ENCODE data around the gene SIDT2. TPM values are rescaled to one million over a fixed set of nuclear protein-coding genes. Genes with fewer than 3 reads are reported as not detected.

SIDT2 gene
- total and polyA plus RNA-seq, 8 donors = 47.4 to 153 (median 82.5) TPM

DNA sequence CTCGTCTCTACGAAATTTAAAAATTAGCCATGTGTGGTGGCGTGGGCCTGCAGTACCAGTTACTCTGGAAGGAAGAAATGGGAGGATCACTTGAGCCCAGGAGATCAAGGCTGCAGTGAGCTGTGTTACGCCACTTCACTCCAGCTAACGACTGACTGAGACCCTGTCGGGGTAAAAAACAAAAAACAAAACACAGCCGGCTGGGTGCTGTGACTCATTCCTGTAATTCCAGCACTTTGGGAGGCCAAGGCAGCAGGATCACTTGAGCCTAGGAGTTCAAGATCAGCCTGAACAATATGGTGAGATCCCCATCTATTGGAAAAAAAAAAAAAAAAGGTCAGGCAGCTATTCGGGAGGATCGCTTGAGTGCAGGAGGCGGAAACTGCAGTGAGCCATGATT, 32.0 kb upstream of the SIDT2 start:
- intact Hi-C loops (cut with DNase I) = no loop called here

GRCh38 chr11:117152066-117152465, 26.5 kb upstream of the SIDT2 start:
- ATAC-seq = no peak

More for the DNA sequence above, 32.0 kb upstream of the SIDT2 start:
- 46 to 74% methylated on average over 10 of the region's 10 CpGs for WGBS, 2 donors
- ATAC-seq = no peak
- no peak for FAIRE-seq
- Histone ChIP-seq H3K27ac (no peak overlapping the region), H3K36me3 (no peaks in the 10 kb centered on the region), H3K4me3 (no peak overlapping the region), H3K4me1 (peaks cover 3 to 13% (median 7%) of the 10 kb centered on the region in 3 donors), H3K9me3 (no peaks in the 10 kb centered on the region), H3K27me3 (no peaks in the 10 kb centered on the region)
- no peak for DNase-seq
- TF ChIP-seq, protein P1, sequence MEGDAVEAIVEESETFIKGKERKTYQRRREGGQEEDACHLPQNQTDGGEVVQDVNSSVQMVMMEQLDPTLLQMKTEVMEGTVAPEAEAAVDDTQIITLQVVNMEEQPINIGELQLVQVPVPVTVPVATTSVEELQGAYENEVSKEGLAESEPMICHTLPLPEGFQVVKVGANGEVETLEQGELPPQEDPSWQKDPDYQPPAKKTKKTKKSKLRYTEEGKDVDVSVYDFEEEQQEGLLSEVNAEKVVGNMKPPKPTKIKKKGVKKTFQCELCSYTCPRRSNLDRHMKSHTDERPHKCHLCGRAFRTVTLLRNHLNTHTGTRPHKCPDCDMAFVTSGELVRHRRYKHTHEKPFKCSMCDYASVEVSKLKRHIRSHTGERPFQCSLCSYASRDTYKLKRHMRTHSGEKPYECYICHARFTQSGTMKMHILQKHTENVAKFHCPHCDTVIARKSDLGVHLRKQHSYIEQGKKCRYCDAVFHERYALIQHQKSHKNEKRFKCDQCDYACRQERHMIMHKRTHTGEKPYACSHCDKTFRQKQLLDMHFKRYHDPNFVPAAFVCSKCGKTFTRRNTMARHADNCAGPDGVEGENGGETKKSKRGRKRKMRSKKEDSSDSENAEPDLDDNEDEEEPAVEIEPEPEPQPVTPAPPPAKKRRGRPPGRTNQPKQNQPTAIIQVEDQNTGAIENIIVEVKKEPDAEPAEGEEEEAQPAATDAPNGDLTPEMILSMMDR (IDR thresholded peaks at IDR 0.05) = no peak

DNA sequence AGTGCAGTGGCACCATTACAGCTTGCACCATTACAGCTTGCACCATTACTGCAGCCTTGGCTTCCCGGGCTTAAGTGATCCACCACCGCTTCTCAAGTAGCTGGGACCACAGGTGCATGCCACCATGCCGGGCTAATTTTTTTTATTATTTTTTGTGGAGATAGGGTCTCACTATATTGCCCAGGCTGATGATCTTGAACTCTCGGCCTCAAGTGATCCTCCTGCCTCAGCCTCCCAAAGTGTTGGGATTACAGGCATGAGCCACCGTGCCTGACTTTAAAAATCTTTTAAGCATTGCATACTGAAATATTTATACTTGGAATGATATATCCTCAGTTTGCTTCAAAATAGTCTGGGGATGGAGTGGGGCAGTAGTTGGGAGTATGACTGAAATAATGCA, 24.1 kb upstream of the SIDT2 start:
- H3K36me3 ChIP-seq = peaks cover 0 to 7% (median 0%) of the 10 kb centered on the region in 3 donors
- DNase-seq (no peak), FAIRE-seq (no peak), ATAC-seq (no peak)
- intact Hi-C loops (cut with DNase I) = no loop called here
- TF ChIP-seq, protein P1 (IDR thresholded peaks at IDR 0.05) = no peak
- H3K4me3 ChIP-seq = no peak overlapping the region
- H3K9me3 ChIP-seq = no peaks in the 10 kb centered on the region
- H3K27me3 ChIP-seq = no peaks in the 10 kb centered on the region
- WGBS, 2 donors = 90 to 95% methylated on average over 5 of the region's 5 CpGs
- H3K27ac ChIP-seq = no peak overlapping the region
- H3K4me1 ChIP-seq = no peaks in the 10 kb centered on the region

More at GRCh38 chr11:117152066-117152465, 26.5 kb upstream of the SIDT2 start:
- H3K9me3 ChIP-seq = no peaks in the 10 kb centered on the region
- no peak overlapping the region for H3K4me3 ChIP-seq
- 50 to 55% methylated on average over 2 of the region's 2 CpGs for WGBS, 2 donors
- intact Hi-C loops (cut with DNase I) = no loop called here
- no peak overlapping the region for H3K27ac ChIP-seq
- H3K4me1 ChIP-seq = peaks cover 3 to 4% (median 4%) of the 10 kb centered on the region in 3 donors
- TF ChIP-seq, protein P1 (IDR thresholded peaks at IDR 0.05) = no peak
- H3K36me3 ChIP-seq = peaks cover 0 to 7% (median 0%) of the 10 kb centered on the region in 3 donors
- FAIRE-seq (no peak), DNase-seq (no peak)
- no peaks in the 10 kb centered on the region for H3K27me3 ChIP-seq

DNA sequence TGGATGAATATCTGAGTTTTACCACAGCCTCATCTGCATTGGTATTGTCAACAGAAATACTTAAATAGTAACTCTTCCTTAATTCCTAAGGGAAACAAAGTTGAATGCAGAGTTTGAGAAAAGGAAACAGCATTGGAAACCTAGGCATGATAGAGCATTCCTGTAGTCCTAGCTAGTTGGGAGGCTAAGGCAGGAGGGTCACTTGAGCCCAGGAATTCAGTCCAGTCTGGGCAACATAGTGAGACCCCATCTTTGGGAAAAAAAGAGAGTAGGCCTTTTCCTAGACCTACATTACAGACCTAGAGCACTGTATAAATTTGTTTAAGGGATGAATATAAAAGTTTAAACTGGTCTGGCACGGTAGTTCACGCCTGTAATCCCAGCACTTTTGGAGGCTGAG, 21.0 kb upstream of the SIDT2 start:
- TF ChIP-seq, protein P1 (IDR thresholded peaks at IDR 0.05) = no peak
- FAIRE-seq (no peak), ATAC-seq (no peak), DNase-seq (no peak)
- intact Hi-C loops (cut with DNase I) = no loop called here
- Histone ChIP-seq H3K4me3 (no peak overlapping the region), H3K9me3 (no peaks in the 10 kb centered on the region), H3K27me3 (no peaks in the 10 kb centered on the region), H3K27ac (no peak overlapping the region), H3K4me1 (no peaks in the 10 kb centered on the region), H3K36me3 (peaks cover 0 to 20% (median 14%) of the 10 kb centered on the region in 3 donors)
- WGBS, 2 donors = 89 to 96% methylated on average over 2 of the region's 2 CpGs

GRCh38 chr11:117159892-117160291, 18.7 kb upstream of the SIDT2 start:
- no peak for FAIRE-seq
- DNase-seq = no peak
- H3K27ac ChIP-seq = no peak overlapping the region
- no peak for ATAC-seq
- no peaks in the 10 kb centered on the region for H3K9me3 ChIP-seq
- WGBS, 2 donors = 86 to 93% methylated on average over 2 of the region's 2 CpGs
- TF ChIP-seq, protein P1 (IDR thresholded peaks at IDR 0.05) = no peak
- peaks cover 0 to 44% (median 14%) of the 10 kb centered on the region in 3 donors for H3K36me3 ChIP-seq
- H3K4me3 ChIP-seq = no peak overlapping the region
- H3K4me1 ChIP-seq = no peaks in the 10 kb centered on the region
- H3K27me3 ChIP-seq = no peaks in the 10 kb centered on the region
- intact Hi-C loops (cut with DNase I) = no loop called here
